K562 (cell line): ENCODE data around the gene NONO. TPM values are rescaled to one million over a fixed set of nuclear protein-coding genes. Genes with fewer than 3 reads are reported as not detected.

Experiments
- CREM ChIP-seq: IDR thresholded peaks from 2 replicates; pipeline ENCODE4 v1.6.1; 2014; ENCODE audit warnings: antibody characterized with exemption, low read depth
- E2F3 ChIP-seq: fragments of 250-450 bp; sonication (Bioruptor Pico); IDR thresholded peaks from 2 replicates; pipeline ENCODE4 v1.4.0; 2020; ENCODE audit warnings: mild to moderate bottlenecking
- GTF2E2 ChIP-seq: fragments of 200-800 bp; sonication (Bioruptor generic); IDR thresholded peaks from 2 replicates; pipeline ENCODE4 v1.6.1; 2016; ENCODE audit warnings: missing genetic modification characterization, missing compliant biosample characterization
- HDGF ChIP-seq: fragments of 450-650 bp; IDR thresholded peaks from 2 replicates; pipeline ENCODE4 v1.6.1; 2016
- KAT8 ChIP-seq: fragments of 450-650 bp; IDR thresholded peaks from 2 replicates; pipeline ENCODE4 v1.6.1; 2016; ENCODE audit warnings: low read depth, mild to moderate bottlenecking
- MNT ChIP-seq, 2 experiments: fragments of 450-650 bp; conservative IDR thresholded peaks; 2 replicates each; pipeline ENCODE4 v1.6.1; 2017; ENCODE audit warnings: mild to moderate bottlenecking in 2 of 2, moderate library complexity in 2 of 2
- PHB ChIP-seq: fragments of 250-450 bp; sonication (Bioruptor Pico); IDR thresholded peaks from 2 replicates; pipeline ENCODE4 v1.5.0; 2021
- POLR2B ChIP-seq: fragments of 450-650 bp; IDR thresholded peaks from 2 replicates; pipeline ENCODE4 v1.6.1; 2018; ENCODE audit warnings: low read depth; ENCODE audit not compliant: partially characterized antibody
- REST ChIP-seq, 2 experiments: fragments of 450-650 bp; formaldehyde crosslinking in 1 of 2; IDR thresholded peaks; 2 replicates each; pipeline versions ENCODE4 v1.4.0 to v1.6.1; 2014 to 2020; ENCODE audit warnings: mild to moderate bottlenecking in 2 of 2, borderline replicate concordance in 1 of 2, low read depth in 1 of 2
- SMAD2 ChIP-seq: fragments of 150-350 bp; IDR thresholded peaks from 2 replicates; pipeline ENCODE4 v1.6.1; 2014; ENCODE audit warnings: low read depth, mild to moderate bottlenecking, low read length
- STAT6 ChIP-seq: sonication (generic); formaldehyde crosslinking; IDR thresholded peaks from 2 replicates; pipeline ENCODE4 v1.8.1; 2023; ENCODE audit warnings: mild to moderate bottlenecking, missing genetic modification reagents
- TEAD1 ChIP-seq, 2 experiments: fragments of 450-650 bp in 1 of 2; sonication (generic) in 1 of 2; formaldehyde crosslinking; IDR thresholded peaks; 2 replicates each; pipeline versions ENCODE4 v1.4.0 to v1.8.0; 2020 to 2022; ENCODE audit warnings: mild to moderate bottlenecking in 2 of 2, missing genetic modification reagents in 1 of 2
- USF2 ChIP-seq: sonication (generic); formaldehyde crosslinking; IDR thresholded peaks from 2 replicates; pipeline ENCODE4 v1.5.0; 2020; ENCODE audit warnings: missing genetic modification reagents
- ZNF282 ChIP-seq: sonication (generic); formaldehyde crosslinking; IDR thresholded peaks from 2 replicates; pipeline ENCODE4 v1.8.1; 2023; ENCODE audit warnings: missing genetic modification reagents
- ZNF589 ChIP-seq: fragments of 200-800 bp; sonication (Bioruptor generic); IDR thresholded peaks from 2 replicates; pipeline ENCODE4 v1.6.1; 2016; ENCODE audit warnings: low read depth, missing genetic modification characterization, missing compliant biosample characterization
- polyA plus RNA-seq, 8 experiments: library from polyadenylated mRNA; depleted of rRNA in 4 of 8; stranded (reverse) in 5 of 8; unstranded in 3 of 8; fragments of >200 nt; fragmentation: Nextera tagmentation in 2 of 8; fragmentation: Illumina TruSeq in 1 of 8; extraction: Ambion mirVana in 2 of 8; extraction: Trizol in 1 of 8; gene quantifications; 2 replicates each; pipeline versions ENCODE4 v1.2.1 to v1.2.3, GENCODE V29; 2011 to 2014; ENCODE audit warnings: inconsistent platforms in 1 of 8, missing spikeins in 1 of 8
- total RNA-seq, 7 experiments: library from RNA; depleted of rRNA in 6 of 7; stranded (reverse); fragments of >200 nt in 6 of 7; fragmentation: Illumina TruSeq in 2 of 7; extraction: Trizol in 2 of 7; gene quantifications; 2 replicates each; pipeline versions ENCODE4 v1.2.1 to v1.2.3, GENCODE V29; 2011 to 2021; ENCODE audit warnings: low replicate concordance in 1 of 7

NONO gene
- total and polyA plus RNA-seq, 9 of the 15 experiments (the other 6 are each of a cell fraction or from before 2014, with no cell fraction given), result 333 to 651 (median 451) TPM

- TF ChIP-seq REST (IDR thresholded peaks at IDR 0.05; ENCODE audit: borderline replicate concordance) (no peak), REST (CRISPR knock-in tag; IDR thresholded peaks at IDR 0.05; ENCODE audit: low read depth) (no peak), STAT6 (CRISPR knock-in tag) (no peak), TEAD1 (CRISPR knock-in tag; IDR thresholded peaks at IDR 0.05) (no peak; a peak in 1 of 4 replicates), USF2 (CRISPR knock-in tag) (no peak), SMAD2 (no peak), POLR2B (peak; percentile 90), MNT (conservative IDR thresholded peaks at IDR 0.05) (peak in 1 of 2 experiments; percentile 49; a peak in 2 of 4 replicates), KAT8 (no peak), ZNF282 (CRISPR knock-in tag) (no peak), HDGF (no peak), ZNF589 (CRISPR knock-in tag) (no peak), GTF2E2 (0 out of 2 replicates have a peak, but pooled peaks have one; percentile 70), E2F3 (no peak), PHB (CRISPR knock-in tag) (no peak), CREM (peak; percentile 45)
Measured at GRCh38 chrX:71283403-71284143, at the start of gene NONO (continued).
